Mesenchymal stem cell (in vitro differentiated cells and primary cell): Measurements from ENCODE around the gene STK16.

ENCODE experiments used
- DNase-seq: peaks from one replicate; pipeline ENCODE4 v3.0.0-alpha.2; 2013
- H2AFZ ChIP-seq: one replicate; pipeline ENCODE4 v1.6.1; 2013; ENCODE audit warnings: low read depth, mild to moderate bottlenecking, control low read depth, inconsistent platforms, low read length, moderate library complexity
- H2AK5ac ChIP-seq: 2 replicates; pipeline ENCODE4 v1.6.1; 2013; ENCODE audit warnings: low read length, moderate library complexity, mild to moderate bottlenecking, inconsistent platforms; ENCODE audit not compliant: severe bottlenecking
- H2BK120ac ChIP-seq: one replicate; pipeline ENCODE4 v1.6.1; 2013; ENCODE audit warnings: low read depth, mild to moderate bottlenecking, inconsistent platforms, low read length, moderate library complexity
- H2BK12ac ChIP-seq, 2 experiments: one replicate each; pipeline ENCODE4 v1.6.1; 2013; ENCODE audit warnings: inconsistent platforms in 2 of 2, low read length in 2 of 2, mild to moderate bottlenecking in 2 of 2, moderate library complexity in 2 of 2, control low read depth in 1 of 2
- H2BK15ac ChIP-seq: one replicate; pipeline ENCODE4 v1.6.1; 2013; ENCODE audit warnings: mild to moderate bottlenecking, low read depth, inconsistent platforms; ENCODE audit not compliant: poor library complexity, severe bottlenecking
- H2BK5ac ChIP-seq: 2 replicates; pipeline ENCODE4 v1.6.1; 2013; ENCODE audit warnings: low read depth, mild to moderate bottlenecking, low read length, control low read depth, inconsistent platforms; ENCODE audit not compliant: poor library complexity, severe bottlenecking
- H3K14ac ChIP-seq, 2 experiments: one replicate each; pipeline ENCODE4 v1.6.1; 2013; ENCODE audit warnings: inconsistent platforms in 2 of 2, low read length in 2 of 2, control low read depth in 1 of 2, mild to moderate bottlenecking in 1 of 2, moderate library complexity in 1 of 2
- H3K18ac ChIP-seq, 2 experiments: one replicate each; pipeline ENCODE4 v1.6.1; 2013; ENCODE audit warnings: inconsistent platforms in 2 of 2, low read length in 2 of 2, control low read depth in 1 of 2, low read depth in 1 of 2, mild to moderate bottlenecking in 1 of 2
- H3K23ac ChIP-seq, 2 experiments: one replicate each; pipeline ENCODE4 v1.6.1; 2013; ENCODE audit warnings: inconsistent platforms in 2 of 2, low read length in 2 of 2, mild to moderate bottlenecking in 2 of 2, moderate library complexity in 2 of 2, control low read depth in 1 of 2
- H3K27ac ChIP-seq: 2 replicates; pipeline ENCODE4 v1.5.1; 2013; ENCODE audit warnings: mild to moderate bottlenecking, moderate library complexity, low read length, control low read depth, inconsistent platforms; ENCODE audit not compliant: poor library complexity, severe bottlenecking
- H3K27me3 ChIP-seq, 2 experiments: 2 replicates each; pipeline versions ENCODE4 v1.6.1 to v1.7.0; 2013; ENCODE audit warnings: low read length in 2 of 2, mild to moderate bottlenecking in 2 of 2, moderate library complexity in 2 of 2, control low read depth in 1 of 2, inconsistent platforms in 1 of 2; ENCODE audit not compliant: control insufficient read depth in 1 of 2, insufficient read depth in 1 of 2
- H3K36me3 ChIP-seq, 2 experiments: 2 replicates each; pipeline versions ENCODE4 v1.6.1 to v1.7.0; 2013; ENCODE audit warnings: low read length in 2 of 2, control low read depth in 1 of 2, inconsistent platforms in 1 of 2, low read depth in 1 of 2, mild to moderate bottlenecking in 1 of 2; ENCODE audit not compliant: insufficient read depth in 2 of 2, control insufficient read depth in 1 of 2
- H3K4ac ChIP-seq, 2 experiments: one replicate each; pipeline ENCODE4 v1.6.1; 2013; ENCODE audit warnings: inconsistent platforms in 2 of 2, low read length in 2 of 2, mild to moderate bottlenecking in 2 of 2, moderate library complexity in 2 of 2, control low read depth in 1 of 2, low read depth in 1 of 2
- H3K4me1 ChIP-seq: 2 replicates; pipeline ENCODE4 v1.6.1; 2013; ENCODE audit warnings: low read depth, low read length, control low read depth; ENCODE audit not compliant: control insufficient read depth, insufficient read depth
- H3K4me2 ChIP-seq: 2 replicates; pipeline ENCODE4 v1.6.1; 2013; ENCODE audit warnings: low read length, mild to moderate bottlenecking, inconsistent platforms; ENCODE audit not compliant: poor library complexity, severe bottlenecking
- H3K4me3 ChIP-seq, 2 experiments: 2 replicates each; pipeline versions ENCODE4 v1.5.1 to v1.7.0; 2013; ENCODE audit warnings: low read length in 2 of 2, mild to moderate bottlenecking in 2 of 2, control low read depth in 1 of 2, low read depth in 1 of 2; ENCODE audit not compliant: insufficient read depth in 1 of 2
- H3K79me1 ChIP-seq: replicated peaks from 2 replicates; pipeline ENCODE4 v1.6.1; 2013; ENCODE audit warnings: mild to moderate bottlenecking, control low read depth, low read length, inconsistent platforms; ENCODE audit not compliant: poor library complexity, severe bottlenecking
- H3K9ac ChIP-seq: 2 replicates; pipeline ENCODE4 v1.7.0; 2013; ENCODE audit warnings: mild to moderate bottlenecking, low read length, moderate library complexity
- H3K9me3 ChIP-seq: 2 replicates; pipeline ENCODE4 v1.7.0; 2013; ENCODE audit warnings: mild to moderate bottlenecking, low read length; ENCODE audit not compliant: control insufficient read depth
- H4K8ac ChIP-seq: one replicate; pipeline ENCODE4 v1.6.1; 2013; ENCODE audit warnings: inconsistent platforms, mild to moderate bottlenecking, low read length, moderate library complexity
- H4K91ac ChIP-seq: one replicate; pipeline ENCODE4 v1.6.1; 2013; ENCODE audit warnings: mild to moderate bottlenecking, low read length, inconsistent platforms
- WGBS: methylation state at CpG from one replicate; pipeline ENCODE4 v1.1.7; 2013; ENCODE audit warnings: mixed read lengths; 5-methylcytosine and 5-hydroxymethylcytosine counted together

The STK16 gene

DNA sequence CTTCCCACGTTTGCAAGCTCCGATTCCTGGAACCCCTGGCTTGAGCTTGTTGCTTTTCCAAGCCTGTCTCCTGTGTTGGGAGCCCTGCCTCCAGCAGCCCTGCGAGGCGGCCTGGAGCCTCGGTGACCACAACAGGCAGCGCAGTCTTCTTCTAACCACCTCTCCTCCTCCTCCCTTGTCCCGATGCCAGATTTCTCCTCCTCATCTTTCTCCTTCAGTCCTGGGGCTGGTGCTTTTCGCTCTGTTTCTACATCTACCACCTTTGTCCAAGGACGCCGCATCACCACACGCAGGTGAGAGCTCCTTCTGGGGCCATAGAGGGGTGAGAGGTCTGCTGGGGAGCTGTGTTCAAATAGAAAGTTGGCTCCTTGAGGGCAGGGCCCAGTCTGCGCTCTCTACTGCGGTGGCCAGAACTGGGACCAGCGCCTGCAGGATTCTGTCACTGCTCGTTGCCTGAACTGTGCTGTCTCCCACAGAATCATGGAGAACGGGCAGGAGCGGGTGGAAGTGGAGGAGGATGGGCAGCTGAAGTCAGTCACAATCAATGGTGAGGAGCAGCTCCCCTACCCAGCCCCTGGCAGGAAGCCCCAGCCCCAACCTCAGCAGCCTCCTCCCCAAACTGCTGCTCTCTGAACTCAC lies 37.8 kb downstream of the STK16 start:
- Histone ChIP-seq H3K18ac (no peak overlapping the region), H2BK120ac (no peak overlapping the region), H3K9me3 (no peaks in the 10 kb centered on the region), H3K4me1 (peaks cover 30% of the 10 kb centered on the region), H3K9ac (no peak overlapping the region), H3K27ac (no peak overlapping the region), H2AFZ (no peak overlapping the region), H3K4ac (no peak overlapping the region), H3K27me3 (no peaks in the 10 kb centered on the region), H3K14ac (no peak overlapping the region), H2BK5ac (no peak overlapping the region), H3K4me2 (no peak overlapping the region), H3K36me3 (peaks cover 55 to 62% of the 10 kb centered on the region in 2 experiments), H3K4me3 (no peak overlapping the region), H2AK5ac (no peak overlapping the region), H2BK12ac (no peak overlapping the region), H3K79me1 (peaks cover 20% of the 10 kb centered on the region), H2BK15ac (no peak overlapping the region), H3K23ac (no peak overlapping the region), H4K8ac (no peak overlapping the region), H4K91ac (no peak overlapping the region)
- 93% methylated on average over 14 of the region's 17 CpGs for WGBS
- no peak for DNase-seq

DNA sequence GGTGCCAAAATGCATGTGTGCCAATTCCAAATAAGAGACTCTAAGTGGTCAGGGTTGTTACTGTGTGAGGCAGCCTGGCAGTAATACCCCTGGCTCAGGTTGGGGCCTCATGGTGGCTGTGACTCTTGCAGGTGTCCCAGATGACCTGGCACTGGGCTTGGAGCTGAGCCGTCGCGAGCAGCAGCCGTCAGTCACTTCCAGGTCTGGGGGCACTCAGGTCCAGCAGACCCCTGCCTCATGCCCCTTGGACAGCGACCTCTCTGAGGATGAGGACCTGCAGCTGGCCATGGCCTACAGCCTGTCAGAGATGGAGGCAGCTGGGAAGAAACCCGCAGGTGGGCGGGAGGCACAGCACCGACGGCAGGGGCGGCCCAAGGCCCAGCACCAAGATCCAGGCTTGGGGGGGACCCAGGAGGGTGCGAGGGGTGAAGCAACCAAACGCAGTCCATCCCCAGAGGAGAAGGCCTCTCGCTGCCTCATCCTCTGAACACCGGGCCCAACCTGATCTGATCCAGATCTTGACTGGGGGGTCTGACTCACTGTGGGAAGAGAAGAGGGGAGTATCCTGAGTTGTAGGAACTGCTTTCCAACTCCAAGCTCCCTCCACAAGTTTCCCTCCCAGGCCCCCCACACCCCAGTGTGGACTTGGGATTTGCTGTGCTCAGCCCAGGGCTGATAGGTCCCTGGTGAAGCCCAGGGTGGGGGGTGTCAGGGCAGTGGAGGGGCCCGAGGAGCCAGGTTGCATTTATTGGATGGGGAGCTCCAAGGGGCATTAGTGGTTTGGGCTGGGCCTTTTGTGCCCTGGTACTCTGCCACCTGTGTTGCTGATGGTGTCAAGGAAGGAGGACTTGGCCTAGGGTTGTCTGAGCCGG lies 39.5 kb downstream of the STK16 start:
- no peak overlapping the region for H3K23ac ChIP-seq
- no peak overlapping the region for H3K14ac ChIP-seq
- DNase-seq, result no peak
- H3K9ac ChIP-seq, result peak overlapping the region; percentile 74
- no peaks in the 10 kb centered on the region for H3K27me3 ChIP-seq
- no peak overlapping the region for H3K4me3 ChIP-seq
- H2AFZ ChIP-seq, result no peak overlapping the region
- no peak overlapping the region for H2BK15ac ChIP-seq
- H3K4ac ChIP-seq, result no peak overlapping the region
- no peak overlapping the region for H4K91ac ChIP-seq
- H3K36me3 ChIP-seq, result peaks cover 55 to 62% of the 10 kb centered on the region in 2 experiments
- H3K27ac ChIP-seq, result no peak overlapping the region
- no peaks in the 10 kb centered on the region for H3K9me3 ChIP-seq
- no peak overlapping the region for H2BK120ac ChIP-seq
- peaks cover 18% of the 10 kb centered on the region for H3K79me1 ChIP-seq
- H3K18ac ChIP-seq, result no peak overlapping the region
- no peak overlapping the region for H4K8ac ChIP-seq
- 99% methylated on average over 16 of the region's 16 CpGs for WGBS
- H3K4me1 ChIP-seq, result peaks cover 30% of the 10 kb centered on the region
- H2BK12ac ChIP-seq, result no peak overlapping the region
- H2BK5ac ChIP-seq, result no peak overlapping the region
- no peak overlapping the region for H2AK5ac ChIP-seq
- H3K4me2 ChIP-seq, result no peak overlapping the region

DNA sequence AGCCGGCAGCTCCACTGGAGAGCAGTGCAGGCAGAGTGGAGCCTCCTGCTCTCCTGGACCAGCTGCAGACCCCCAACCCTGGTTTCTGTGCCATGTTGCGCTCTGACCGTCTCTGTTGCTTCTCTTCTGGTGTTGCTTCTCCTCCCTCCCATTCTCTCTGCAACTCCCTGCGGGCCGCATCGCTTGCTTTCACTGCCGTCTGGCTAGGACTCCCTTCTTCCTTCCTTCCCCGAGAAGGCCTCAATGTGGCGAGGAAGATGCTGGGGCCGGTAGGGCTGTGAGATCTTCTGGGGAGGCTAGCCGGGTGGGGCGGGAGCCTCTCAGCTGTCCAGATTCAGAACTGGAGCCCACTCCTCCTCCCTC lies 40.1 kb downstream of the STK16 start:
- H3K27ac ChIP-seq, result no peak overlapping the region
- H2AK5ac ChIP-seq, result no peak overlapping the region
- H3K36me3 ChIP-seq, result peaks cover 53 to 58% of the 10 kb centered on the region in 2 experiments
- no peak overlapping the region for H3K23ac ChIP-seq
- 91% methylated on average over 7 of the region's 12 CpGs for WGBS
- peaks cover 12% of the 10 kb centered on the region for H3K79me1 ChIP-seq
- H3K14ac ChIP-seq, result no peak overlapping the region
- no peak overlapping the region for H2AFZ ChIP-seq
- H2BK15ac ChIP-seq, result no peak overlapping the region
- no peak overlapping the region for H4K8ac ChIP-seq
- H3K9ac ChIP-seq, result peak overlapping the region; percentile 74
- H3K27me3 ChIP-seq, result no peaks in the 10 kb centered on the region
- H3K4me3 ChIP-seq, result peak overlapping the region in 1 of 2 experiments; percentile 56
- H4K91ac ChIP-seq, result no peak overlapping the region
- peaks cover 28% of the 10 kb centered on the region for H3K4me1 ChIP-seq
- no peak overlapping the region for H2BK12ac ChIP-seq
- H2BK120ac ChIP-seq, result no peak overlapping the region
- no peak overlapping the region for H3K18ac ChIP-seq
- no peaks in the 10 kb centered on the region for H3K9me3 ChIP-seq
- H2BK5ac ChIP-seq, result no peak overlapping the region
- no peak overlapping the region for H3K4ac ChIP-seq
- H3K4me2 ChIP-seq, result no peak overlapping the region
- DNase-seq, result no peak

DNA sequence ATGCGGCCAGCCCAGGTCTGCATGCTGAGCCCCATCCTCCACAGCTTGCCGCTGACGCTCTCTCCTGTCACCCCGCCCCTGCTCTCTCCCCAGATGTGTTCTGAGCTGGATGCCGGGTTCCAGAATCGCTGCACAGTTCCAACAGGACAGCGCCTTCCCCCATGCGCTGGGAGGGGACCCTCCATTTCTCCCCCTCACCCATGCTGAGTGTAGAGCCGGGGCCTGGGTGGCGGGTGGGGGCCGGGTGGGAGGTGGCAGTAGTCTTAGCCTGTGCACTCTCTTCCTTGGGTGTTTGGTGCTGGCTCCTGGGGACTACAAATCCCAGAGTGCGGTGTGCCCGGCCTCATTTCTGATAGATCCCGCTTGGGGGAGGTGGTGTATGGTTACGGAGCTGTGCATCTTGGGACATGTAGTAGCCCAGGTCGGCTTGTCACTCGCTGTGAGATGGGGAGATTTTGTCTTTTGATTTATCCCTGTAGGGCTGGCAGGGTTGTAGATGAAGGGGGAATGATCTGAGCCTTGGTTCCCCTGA lies 40.7 kb downstream of the STK16 start:
- Histone ChIP-seq H4K8ac (no peak overlapping the region), H3K9ac (peak overlapping the region; percentile 74), H2BK120ac (no peak overlapping the region), H3K4me1 (peaks cover 23% of the 10 kb centered on the region), H3K27me3 (no peaks in the 10 kb centered on the region), H3K27ac (no peak overlapping the region), H3K4me3 (peak overlapping the region in 1 of 2 experiments; percentile 56), H4K91ac (no peak overlapping the region), H3K23ac (no peak overlapping the region), H3K18ac (no peak overlapping the region), H2AFZ (no peak overlapping the region), H3K79me1 (peaks cover 11% of the 10 kb centered on the region), H2BK5ac (no peak overlapping the region), H3K9me3 (no peaks in the 10 kb centered on the region), H3K36me3 (peaks cover 47 to 52% of the 10 kb centered on the region in 2 experiments), H3K4me2 (no peak overlapping the region), H3K4ac (no peak overlapping the region), H2AK5ac (no peak overlapping the region), H2BK15ac (no peak overlapping the region), H3K14ac (no peak overlapping the region), H2BK12ac (no peak overlapping the region)
- WGBS, result 68% methylated on average over 13 of the region's 17 CpGs
- DNase-seq, result no peak
